ENCODE data around the gene ARID1B. TPM values are rescaled to one million over a fixed set of nuclear protein-coding genes. Genes with fewer than 3 reads are reported as not detected.
A peak's percentile ranks its signal among the peaks of the same experiment; 100 is the strongest.

ARID1B gene
- total RNA-seq, 1 experiment from 2014 or later, result 60.3 TPM

DNA sequence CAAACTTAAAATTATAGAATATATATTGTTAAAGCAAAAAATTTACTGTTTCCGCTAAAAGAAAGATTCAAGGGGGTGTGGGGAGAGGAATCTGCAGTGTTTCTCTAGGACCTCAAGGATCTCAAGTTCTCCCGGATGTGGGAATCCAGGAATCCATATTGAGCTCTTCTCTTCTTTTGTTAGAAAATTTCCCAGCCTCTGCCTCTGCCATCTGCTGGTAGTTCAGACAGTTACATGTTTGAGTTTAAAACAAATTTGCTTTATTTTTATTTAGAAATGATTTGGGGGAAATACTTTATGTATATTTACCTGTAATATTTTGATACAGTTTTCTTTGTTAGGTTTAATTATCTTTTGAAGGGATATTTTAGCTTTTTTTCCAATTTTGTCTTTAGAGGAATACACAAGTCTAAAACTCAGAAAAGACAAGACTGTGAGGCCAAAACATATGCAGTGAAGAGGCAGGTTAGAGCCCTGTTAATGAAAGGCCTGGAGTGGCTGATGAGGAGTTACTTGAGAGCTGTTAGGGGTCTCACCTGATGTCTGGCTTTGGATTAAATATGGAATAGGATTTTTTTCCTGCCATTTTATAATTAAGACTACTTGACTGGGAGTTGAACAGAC, 268.8 kb downstream of the ARID1B start:
- ChIA-PET POLR2A (interaction anchor here (1.0 kb wide), 1 partner anchor 44 kb away, joined by 3 read pairs; no protein-coding TSS in a partner anchor), CTCF (interaction anchor here (0.6 to 3.2 kb wide), 36 partner anchors 9 to 254 kb away, joined by 3 to 36 read pairs (median 4); no protein-coding TSS in a partner anchor)

DNA sequence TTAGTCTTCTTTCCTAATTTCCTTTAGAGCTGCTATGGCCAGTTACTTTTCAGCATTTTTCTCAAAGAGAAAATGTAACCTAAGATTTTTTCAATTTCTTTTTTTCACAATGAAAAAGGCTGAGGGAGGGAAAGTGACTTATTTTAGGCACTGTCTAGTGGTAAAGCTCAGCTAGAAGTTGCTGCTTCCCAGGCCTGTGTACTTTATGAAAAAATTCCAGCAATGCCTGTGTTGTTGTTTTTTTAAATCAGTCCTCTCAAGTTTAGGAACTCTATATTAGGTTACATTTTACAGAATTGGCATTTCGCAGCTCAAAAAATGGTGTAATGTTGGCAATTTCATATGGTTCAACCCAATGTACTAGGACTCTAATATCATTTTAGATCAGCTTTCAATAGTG, 269.6 kb downstream of the ARID1B start:
- Mint-ChIP-seq H3K4me3 (no peak overlapping the region), H3K36me3 (no peaks in the 10 kb centered on the region), H3K4me1 (peaks cover 43% of the 10 kb centered on the region), H3K27ac (no peak overlapping the region), H3K27me3 (ENCODE audit: low read depth) (no peaks in the 10 kb centered on the region), H3K9me3 (no peaks in the 10 kb centered on the region)
- DNase-seq (ENCODE audit: low spot score), result no peak
- POLR2A ChIA-PET, result interaction anchor here (1.0 kb wide), 1 partner anchor 12 kb away, joined by 3 read pairs; no protein-coding TSS in a partner anchor
- CTCF ChIA-PET, result interaction anchor here (1.2 to 3.2 kb wide), 8 partner anchors 8 to 189 kb away, joined by 3 to 36 read pairs (median 6); no protein-coding TSS in a partner anchor
- ATAC-seq, result no peak
- TF ChIP-seq EMX1 (CRISPR knock-in tag; IDR thresholded peaks at IDR 0.05), result no peak
- TF ChIP-seq ZNF121 (CRISPR knock-in tag; IDR thresholded peaks at IDR 0.05), result no peak
- TF ChIP-seq HMGA2 (CRISPR knock-in tag; IDR thresholded peaks at IDR 0.05), result no peak
- no peak for TF ChIP-seq SMAD3 (CRISPR knock-in tag; IDR thresholded peaks at IDR 0.05; ENCODE audit: borderline replicate concordance)
- no peak for TF ChIP-seq JUN (CRISPR knock-in tag; IDR thresholded peaks at IDR 0.05)
- no peak for TF ChIP-seq ESRRA (CRISPR knock-in tag; IDR thresholded peaks at IDR 0.05; ENCODE audit: borderline replicate concordance)
- TF ChIP-seq, protein P1, sequence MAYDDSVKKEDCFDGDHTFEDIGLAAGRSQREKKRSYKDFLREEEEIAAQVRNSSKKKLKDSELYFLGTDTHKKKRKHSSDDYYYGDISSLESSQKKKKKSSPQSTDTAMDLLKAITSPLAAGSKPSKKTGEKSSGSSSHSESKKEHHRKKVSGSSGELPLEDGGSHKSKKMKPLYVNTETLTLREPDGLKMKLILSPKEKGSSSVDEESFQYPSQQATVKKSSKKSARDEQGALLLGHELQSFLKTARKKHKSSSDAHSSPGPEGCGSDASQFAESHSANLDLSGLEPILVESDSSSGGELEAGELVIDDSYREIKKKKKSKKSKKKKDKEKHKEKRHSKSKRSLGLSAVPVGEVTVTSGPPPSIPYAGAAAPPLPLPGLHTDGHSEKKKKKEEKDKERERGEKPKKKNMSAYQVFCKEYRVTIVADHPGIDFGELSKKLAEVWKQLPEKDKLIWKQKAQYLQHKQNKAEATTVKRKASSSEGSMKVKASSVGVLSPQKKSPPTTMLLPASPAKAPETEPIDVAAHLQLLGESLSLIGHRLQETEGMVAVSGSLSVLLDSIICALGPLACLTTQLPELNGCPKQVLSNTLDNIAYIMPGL (CRISPR knock-in tag; IDR thresholded peaks at IDR 0.05), result no peak
- TF ChIP-seq, protein P2, sequence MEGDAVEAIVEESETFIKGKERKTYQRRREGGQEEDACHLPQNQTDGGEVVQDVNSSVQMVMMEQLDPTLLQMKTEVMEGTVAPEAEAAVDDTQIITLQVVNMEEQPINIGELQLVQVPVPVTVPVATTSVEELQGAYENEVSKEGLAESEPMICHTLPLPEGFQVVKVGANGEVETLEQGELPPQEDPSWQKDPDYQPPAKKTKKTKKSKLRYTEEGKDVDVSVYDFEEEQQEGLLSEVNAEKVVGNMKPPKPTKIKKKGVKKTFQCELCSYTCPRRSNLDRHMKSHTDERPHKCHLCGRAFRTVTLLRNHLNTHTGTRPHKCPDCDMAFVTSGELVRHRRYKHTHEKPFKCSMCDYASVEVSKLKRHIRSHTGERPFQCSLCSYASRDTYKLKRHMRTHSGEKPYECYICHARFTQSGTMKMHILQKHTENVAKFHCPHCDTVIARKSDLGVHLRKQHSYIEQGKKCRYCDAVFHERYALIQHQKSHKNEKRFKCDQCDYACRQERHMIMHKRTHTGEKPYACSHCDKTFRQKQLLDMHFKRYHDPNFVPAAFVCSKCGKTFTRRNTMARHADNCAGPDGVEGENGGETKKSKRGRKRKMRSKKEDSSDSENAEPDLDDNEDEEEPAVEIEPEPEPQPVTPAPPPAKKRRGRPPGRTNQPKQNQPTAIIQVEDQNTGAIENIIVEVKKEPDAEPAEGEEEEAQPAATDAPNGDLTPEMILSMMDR (IDR thresholded peaks at IDR 0.05), result no peak
- TF ChIP-seq GRHL2 (CRISPR knock-in tag; IDR thresholded peaks at IDR 0.05; ENCODE audit: insufficient replicate concordance, severe bottlenecking), result no peak
- TF ChIP-seq, protein P3, sequence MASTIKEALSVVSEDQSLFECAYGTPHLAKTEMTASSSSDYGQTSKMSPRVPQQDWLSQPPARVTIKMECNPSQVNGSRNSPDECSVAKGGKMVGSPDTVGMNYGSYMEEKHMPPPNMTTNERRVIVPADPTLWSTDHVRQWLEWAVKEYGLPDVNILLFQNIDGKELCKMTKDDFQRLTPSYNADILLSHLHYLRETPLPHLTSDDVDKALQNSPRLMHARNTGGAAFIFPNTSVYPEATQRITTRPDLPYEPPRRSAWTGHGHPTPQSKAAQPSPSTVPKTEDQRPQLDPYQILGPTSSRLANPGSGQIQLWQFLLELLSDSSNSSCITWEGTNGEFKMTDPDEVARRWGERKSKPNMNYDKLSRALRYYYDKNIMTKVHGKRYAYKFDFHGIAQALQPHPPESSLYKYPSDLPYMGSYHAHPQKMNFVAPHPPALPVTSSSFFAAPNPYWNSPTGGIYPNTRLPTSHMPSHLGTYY (CRISPR knock-in tag; IDR thresholded peaks at IDR 0.05), result no peak
- TF ChIP-seq, protein P4, sequence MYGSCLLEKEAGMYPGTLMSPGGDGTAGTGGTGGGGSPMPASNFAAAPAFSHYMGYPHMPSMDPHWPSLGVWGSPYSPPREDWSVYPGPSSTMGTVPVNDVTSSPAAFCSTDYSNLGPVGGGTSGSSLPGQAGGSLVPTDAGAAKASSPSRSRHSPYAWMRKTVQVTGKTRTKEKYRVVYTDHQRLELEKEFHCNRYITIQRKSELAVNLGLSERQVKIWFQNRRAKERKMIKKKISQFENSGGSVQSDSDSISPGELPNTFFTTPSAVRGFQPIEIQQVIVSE (CRISPR knock-in tag; IDR thresholded peaks at IDR 0.05; ENCODE audit: borderline replicate concordance), result no peak
- TF ChIP-seq, protein P5, sequence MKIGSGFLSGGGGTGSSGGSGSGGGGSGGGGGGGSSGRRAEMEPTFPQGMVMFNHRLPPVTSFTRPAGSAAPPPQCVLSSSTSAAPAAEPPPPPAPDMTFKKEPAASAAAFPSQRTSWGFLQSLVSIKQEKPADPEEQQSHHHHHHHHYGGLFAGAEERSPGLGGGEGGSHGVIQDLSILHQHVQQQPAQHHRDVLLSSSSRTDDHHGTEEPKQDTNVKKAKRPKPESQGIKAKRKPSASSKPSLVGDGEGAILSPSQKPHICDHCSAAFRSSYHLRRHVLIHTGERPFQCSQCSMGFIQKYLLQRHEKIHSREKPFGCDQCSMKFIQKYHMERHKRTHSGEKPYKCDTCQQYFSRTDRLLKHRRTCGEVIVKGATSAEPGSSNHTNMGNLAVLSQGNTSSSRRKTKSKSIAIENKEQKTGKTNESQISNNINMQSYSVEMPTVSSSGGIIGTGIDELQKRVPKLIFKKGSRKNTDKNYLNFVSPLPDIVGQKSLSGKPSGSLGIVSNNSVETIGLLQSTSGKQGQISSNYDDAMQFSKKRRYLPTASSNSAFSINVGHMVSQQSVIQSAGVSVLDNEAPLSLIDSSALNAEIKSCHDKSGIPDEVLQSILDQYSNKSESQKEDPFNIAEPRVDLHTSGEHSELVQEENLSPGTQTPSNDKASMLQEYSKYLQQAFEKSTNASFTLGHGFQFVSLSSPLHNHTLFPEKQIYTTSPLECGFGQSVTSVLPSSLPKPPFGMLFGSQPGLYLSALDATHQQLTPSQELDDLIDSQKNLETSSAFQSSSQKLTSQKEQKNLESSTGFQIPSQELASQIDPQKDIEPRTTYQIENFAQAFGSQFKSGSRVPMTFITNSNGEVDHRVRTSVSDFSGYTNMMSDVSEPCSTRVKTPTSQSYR (CRISPR knock-in tag; IDR thresholded peaks at IDR 0.05), result no peak

More for the DNA sequence above, 268.8 kb downstream of the ARID1B start:
- TF ChIP-seq ZNF219 (CRISPR knock-in tag; IDR thresholded peaks at IDR 0.05; ENCODE audit: borderline replicate concordance), result no peak
- no peak for TF ChIP-seq NR3C1 (CRISPR knock-in tag; conservative IDR thresholded peaks at IDR 0.05; ENCODE audit: low read depth)
- TF ChIP-seq CBFB (CRISPR knock-in tag; IDR thresholded peaks at IDR 0.05; ENCODE audit: low read depth), result no peak
- TF ChIP-seq, protein P6, sequence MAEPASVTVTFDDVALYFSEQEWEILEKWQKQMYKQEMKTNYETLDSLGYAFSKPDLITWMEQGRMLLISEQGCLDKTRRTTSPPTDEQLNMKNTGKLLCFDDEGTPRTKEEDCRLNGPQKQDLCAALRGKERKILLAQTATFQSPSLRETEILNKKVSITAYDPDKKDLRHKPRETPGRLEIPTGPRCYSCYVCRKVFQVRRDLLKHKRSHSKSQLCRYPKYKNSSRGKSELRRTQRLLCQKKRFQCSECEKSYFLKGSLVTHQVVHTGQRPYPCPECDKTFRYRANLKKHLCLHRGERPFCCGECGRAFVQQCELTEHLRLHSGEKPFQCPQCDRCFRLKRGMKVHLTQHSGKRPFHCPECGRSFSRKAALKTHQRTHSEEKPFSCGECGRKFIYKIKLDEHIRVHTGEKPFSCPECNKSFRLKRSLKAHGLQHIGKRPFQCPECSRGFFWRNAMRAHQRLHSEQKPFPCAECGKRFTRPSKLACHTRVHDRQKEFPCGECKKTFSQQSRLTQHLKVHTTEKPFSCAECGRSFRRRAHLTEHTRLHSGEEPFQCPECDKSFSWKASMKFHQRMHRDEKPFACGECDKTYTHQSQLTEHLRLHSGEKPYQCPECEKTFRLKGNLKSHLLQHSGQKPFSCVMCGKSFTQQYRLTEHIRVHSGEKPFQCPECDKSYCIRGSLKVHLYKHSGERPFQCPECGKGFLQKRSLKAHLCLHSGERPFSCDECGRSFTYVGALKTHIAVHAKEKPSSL (CRISPR knock-in tag; conservative IDR thresholded peaks at IDR 0.05), result no peak
- no peak for TF ChIP-seq CREB1 (CRISPR knock-in tag; IDR thresholded peaks at IDR 0.05)
- TF ChIP-seq, protein P7, sequence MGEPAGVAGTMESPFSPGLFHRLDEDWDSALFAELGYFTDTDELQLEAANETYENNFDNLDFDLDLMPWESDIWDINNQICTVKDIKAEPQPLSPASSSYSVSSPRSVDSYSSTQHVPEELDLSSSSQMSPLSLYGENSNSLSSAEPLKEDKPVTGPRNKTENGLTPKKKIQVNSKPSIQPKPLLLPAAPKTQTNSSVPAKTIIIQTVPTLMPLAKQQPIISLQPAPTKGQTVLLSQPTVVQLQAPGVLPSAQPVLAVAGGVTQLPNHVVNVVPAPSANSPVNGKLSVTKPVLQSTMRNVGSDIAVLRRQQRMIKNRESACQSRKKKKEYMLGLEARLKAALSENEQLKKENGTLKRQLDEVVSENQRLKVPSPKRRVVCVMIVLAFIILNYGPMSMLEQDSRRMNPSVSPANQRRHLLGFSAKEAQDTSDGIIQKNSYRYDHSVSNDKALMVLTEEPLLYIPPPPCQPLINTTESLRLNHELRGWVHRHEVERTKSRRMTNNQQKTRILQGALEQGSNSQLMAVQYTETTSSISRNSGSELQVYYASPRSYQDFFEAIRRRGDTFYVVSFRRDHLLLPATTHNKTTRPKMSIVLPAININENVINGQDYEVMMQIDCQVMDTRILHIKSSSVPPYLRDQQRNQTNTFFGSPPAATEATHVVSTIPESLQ (CRISPR knock-in tag; IDR thresholded peaks at IDR 0.05), result no peak
- TF ChIP-seq, protein P8, sequence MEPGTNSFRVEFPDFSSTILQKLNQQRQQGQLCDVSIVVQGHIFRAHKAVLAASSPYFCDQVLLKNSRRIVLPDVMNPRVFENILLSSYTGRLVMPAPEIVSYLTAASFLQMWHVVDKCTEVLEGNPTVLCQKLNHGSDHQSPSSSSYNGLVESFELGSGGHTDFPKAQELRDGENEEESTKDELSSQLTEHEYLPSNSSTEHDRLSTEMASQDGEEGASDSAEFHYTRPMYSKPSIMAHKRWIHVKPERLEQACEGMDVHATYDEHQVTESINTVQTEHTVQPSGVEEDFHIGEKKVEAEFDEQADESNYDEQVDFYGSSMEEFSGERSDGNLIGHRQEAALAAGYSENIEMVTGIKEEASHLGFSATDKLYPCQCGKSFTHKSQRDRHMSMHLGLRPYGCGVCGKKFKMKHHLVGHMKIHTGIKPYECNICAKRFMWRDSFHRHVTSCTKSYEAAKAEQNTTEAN (CRISPR knock-in tag; IDR thresholded peaks at IDR 0.05), result no peak
- TF ChIP-seq SMAD3 (CRISPR knock-in tag; IDR thresholded peaks at IDR 0.05; ENCODE audit: borderline replicate concordance), result no peak
- DNase-seq (ENCODE audit: low spot score), result no peak
- H3K36me3 Mint-ChIP-seq, result no peaks in the 10 kb centered on the region
- peak; percentile 67 for ATAC-seq
- H3K9me3 Mint-ChIP-seq, result no peaks in the 10 kb centered on the region
- H3K27me3 Mint-ChIP-seq (ENCODE audit: low read depth), result no peaks in the 10 kb centered on the region
- peaks cover 44% of the 10 kb centered on the region for H3K4me1 Mint-ChIP-seq
- no peak overlapping the region for H3K27ac Mint-ChIP-seq
- H3K4me3 Mint-ChIP-seq, result no peak overlapping the region
